HG02571 (cell line): ENCODE results near the gene MEIOB.

Experiments
- ATAC-seq: cut with Tn5 transposase; IDR thresholded peaks from one replicate; pipeline ENCODE4 v1.9.1; 2021; ENCODE audit warnings: mild to moderate bottlenecking, moderate library complexity; ENCODE audit not compliant: unreplicated experiment

Gene MEIOB

GRCh38 chr16:1789643-1790045 is 82.3 kb downstream of the MEIOB start:
- no peak for ATAC-seq

GRCh38 chr16:1788708-1789100 is 83.3 kb downstream of the MEIOB start:
- ATAC-seq, result no peak

GRCh38 chr16:1788095-1788707 is 83.8 kb downstream of the MEIOB start:
- no peak for ATAC-seq

- no peak for ATAC-seq
Observed at GRCh38 chr16:1787322-1788094, 84.5 kb downstream of the MEIOB start.

GRCh38 chr16:1787056-1787321 is 85.0 kb downstream of the MEIOB start:
- no peak for ATAC-seq

- ATAC-seq, result no peak
Observed at GRCh38 chr16:1786242-1787055, 85.5 kb downstream of the MEIOB start.

GRCh38 chr16:1785846-1786170 is 86.2 kb downstream of the MEIOB start:
- no peak for ATAC-seq

GRCh38 chr16:1784977-1785845 is 86.8 kb downstream of the MEIOB start:
- ATAC-seq, result no peak
